NB4 (cell line): ENCODE results near the gene SLC2A9.

Experiments used
- MYC ChIP-seq: IDR thresholded peaks from 2 replicates; pipeline ENCODE4 v1.6.1; 2011; ENCODE audit warnings: low read depth, low read length
- TF ChIP-seq, protein P1 (sequence below): IDR thresholded peaks from one replicate; pipeline ENCODE4 v1.5.1; 2012; ENCODE audit warnings: low read depth, low read length

DNA sequence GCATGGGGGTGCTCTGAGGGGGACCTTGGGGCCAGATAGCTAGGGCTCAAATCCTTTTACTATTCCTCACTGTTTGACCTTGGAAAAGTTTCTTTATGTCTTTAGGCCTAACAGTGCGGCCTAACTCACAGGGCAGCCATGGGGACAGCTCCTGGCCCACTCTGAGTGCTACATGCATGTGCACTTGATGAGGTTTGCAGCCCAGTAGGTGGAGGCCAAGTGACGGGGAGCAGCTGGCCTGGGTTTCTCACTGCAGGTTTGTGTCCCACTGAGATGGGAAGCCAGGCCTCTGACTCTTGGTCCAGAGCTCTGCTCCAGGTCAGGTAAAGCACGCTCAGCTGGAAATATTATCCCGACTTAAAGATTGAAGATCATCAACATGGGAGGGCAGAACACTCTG lies 102.8 kb downstream of the SLC2A9 start:
- TF ChIP-seq MYC = no peak
- TF ChIP-seq, protein P1, sequence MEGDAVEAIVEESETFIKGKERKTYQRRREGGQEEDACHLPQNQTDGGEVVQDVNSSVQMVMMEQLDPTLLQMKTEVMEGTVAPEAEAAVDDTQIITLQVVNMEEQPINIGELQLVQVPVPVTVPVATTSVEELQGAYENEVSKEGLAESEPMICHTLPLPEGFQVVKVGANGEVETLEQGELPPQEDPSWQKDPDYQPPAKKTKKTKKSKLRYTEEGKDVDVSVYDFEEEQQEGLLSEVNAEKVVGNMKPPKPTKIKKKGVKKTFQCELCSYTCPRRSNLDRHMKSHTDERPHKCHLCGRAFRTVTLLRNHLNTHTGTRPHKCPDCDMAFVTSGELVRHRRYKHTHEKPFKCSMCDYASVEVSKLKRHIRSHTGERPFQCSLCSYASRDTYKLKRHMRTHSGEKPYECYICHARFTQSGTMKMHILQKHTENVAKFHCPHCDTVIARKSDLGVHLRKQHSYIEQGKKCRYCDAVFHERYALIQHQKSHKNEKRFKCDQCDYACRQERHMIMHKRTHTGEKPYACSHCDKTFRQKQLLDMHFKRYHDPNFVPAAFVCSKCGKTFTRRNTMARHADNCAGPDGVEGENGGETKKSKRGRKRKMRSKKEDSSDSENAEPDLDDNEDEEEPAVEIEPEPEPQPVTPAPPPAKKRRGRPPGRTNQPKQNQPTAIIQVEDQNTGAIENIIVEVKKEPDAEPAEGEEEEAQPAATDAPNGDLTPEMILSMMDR = no peak
